H1 (cell line): ENCODE data around the gene MRPL22. TPM values are rescaled to one million over a fixed set of nuclear protein-coding genes. Genes with fewer than 3 reads are reported as not detected.

Experiments
- CTCF ChIA-PET: fragments of 300-600 bp; sonication (Branson Sonifier 250); formaldehyde crosslinking; loops from one replicate; lab custom pipeline; 2021; ENCODE audit not compliant: partially characterized antibody; lab: Charles Lee
- POLR2A ChIA-PET: fragments of 300-600 bp; sonication (Branson Sonifier 250); formaldehyde crosslinking; loops from one replicate; lab custom pipeline; 2021; ENCODE audit warnings: inconsistent platforms; ENCODE audit not compliant: partially characterized antibody; lab: Charles Lee
- DNase-seq, 2 experiments: peaks; one replicate each; pipeline versions ENCODE4 v3.0.0 to v3.0.0-alpha.2; 2010 to 2022; ENCODE audit warnings: low spot score in 2 of 2, low read depth in 1 of 2, mixed read lengths in 1 of 2
- FAIRE-seq: peaks from 2 replicates; lab custom pipeline; 2011; peaks lifted over from hg19 to GRCh38; lab: Jason Lieb, UNC
- H2AFZ ChIP-seq: 2 replicates; pipeline ENCODE4 v1.8.1; 2012; ENCODE audit warnings: low read length, inconsistent platforms
- H2AK5ac ChIP-seq: 2 replicates; pipeline ENCODE4 v1.6.1; 2013; ENCODE audit warnings: low read depth, low read length
- H2BK120ac ChIP-seq: replicated peaks from 2 replicates; pipeline ENCODE3; 2013; ENCODE audit warnings: low read depth, low read length, inconsistent platforms
- H2BK12ac ChIP-seq: 2 replicates; pipeline ENCODE4 v1.6.1; 2013; ENCODE audit warnings: low read depth, low read length
- H2BK15ac ChIP-seq: 2 replicates; pipeline ENCODE4 v1.6.1; 2013; ENCODE audit warnings: low read length
- H2BK20ac ChIP-seq: 2 replicates; pipeline ENCODE4 v1.6.1; 2013; ENCODE audit warnings: low read length
- H2BK5ac ChIP-seq: 2 replicates; pipeline ENCODE4 v1.6.1; 2013; ENCODE audit warnings: low read depth, low read length
- H3K14ac ChIP-seq: 2 replicates; pipeline ENCODE4 v1.6.1; 2013; ENCODE audit warnings: inconsistent platforms; ENCODE audit not compliant: insufficient read length
- H3K18ac ChIP-seq: 2 replicates; pipeline ENCODE4 v1.6.1; 2013; ENCODE audit warnings: low read length; ENCODE audit errors: extremely low read depth
- H3K23ac ChIP-seq: 2 replicates; pipeline ENCODE4 v1.6.1; 2013; ENCODE audit warnings: inconsistent platforms; ENCODE audit not compliant: insufficient read length
- H3K23me2 ChIP-seq: 2 replicates; pipeline ENCODE4 v1.6.1; 2013; ENCODE audit warnings: low read depth, low read length
- H3K27ac ChIP-seq: 2 replicates; pipeline ENCODE4 v1.6.1; 2011; ENCODE audit warnings: low read depth, low read length, inconsistent platforms
- H3K27me3 ChIP-seq, 4 experiments: replicated peaks in 1 of 4; 1 replicate in 1 of 4; 2 replicates in 3 of 4; pipeline versions ENCODE4 v1.6.1 to v1.8.1; 2011 to 2013; ENCODE audit warnings: low read length in 3 of 4, mild to moderate bottlenecking in 3 of 4, inconsistent platforms in 2 of 4, mixed read lengths in 2 of 4, moderate library complexity in 1 of 4; ENCODE audit not compliant: control insufficient read depth in 3 of 4, insufficient read depth in 3 of 4; ENCODE audit errors: extremely low read depth in 1 of 4
- H3K36me3 ChIP-seq, 4 experiments: 2 replicates each; pipeline versions ENCODE4 v1.6.1 to v1.8.1; 2011 to 2013; ENCODE audit warnings: mild to moderate bottlenecking in 4 of 4, low read length in 3 of 4, moderate library complexity in 2 of 4, control low read depth in 1 of 4, inconsistent platforms in 1 of 4; ENCODE audit not compliant: insufficient read depth in 4 of 4, control insufficient read depth in 2 of 4
- H3K4ac ChIP-seq: replicated peaks from 2 replicates; pipeline ENCODE3; 2013; ENCODE audit warnings: low read length, low read depth, mixed read lengths, inconsistent platforms; ENCODE audit not compliant: insufficient read length
- H3K4me1 ChIP-seq, 4 experiments: replicated peaks in 1 of 4; 1 replicate in 1 of 4; 2 replicates in 3 of 4; pipeline versions ENCODE4 v1.6.1 to v1.8.1; 2011 to 2013; ENCODE audit warnings: low read length in 3 of 4, inconsistent platforms in 2 of 4, mixed read lengths in 1 of 4; ENCODE audit not compliant: insufficient read depth in 4 of 4, control insufficient read depth in 3 of 4
- H3K4me2 ChIP-seq, 2 experiments: 2 replicates each; pipeline versions ENCODE4 v1.6.1 to v1.8.1; 2011 to 2013; ENCODE audit warnings: low read depth in 2 of 2, low read length in 2 of 2, control low read depth in 1 of 2, inconsistent platforms in 1 of 2, mild to moderate bottlenecking in 1 of 2; ENCODE audit not compliant: insufficient read depth in 1 of 2
- H3K4me3 ChIP-seq, 4 experiments: fragments of 200-600, 300-600 bp in 1 of 4; sonication (generic), shearing (Covaris generic), sonication (Bioruptor Twin) in 1 of 4; 2 replicates each; pipeline versions ENCODE4 v1.5.1 to v1.8.1; 2011 to 2016; ENCODE audit warnings: low read length in 4 of 4, low read depth in 3 of 4, control low read depth in 2 of 4, inconsistent platforms in 2 of 4, mild to moderate bottlenecking in 2 of 4, mixed read lengths in 1 of 4, moderate library complexity in 1 of 4; ENCODE audit not compliant: insufficient read depth in 2 of 4; ENCODE audit errors: extremely low read depth in 1 of 4
- H3K56ac ChIP-seq: replicated peaks from 2 replicates; pipeline ENCODE3; 2013; ENCODE audit warnings: low read depth, mild to moderate bottlenecking, mixed read lengths, low read length, inconsistent platforms; ENCODE audit not compliant: insufficient read length
- H3K79me1 ChIP-seq: 2 replicates; pipeline ENCODE4 v1.6.1; 2013; ENCODE audit warnings: low read depth, low read length, control low read depth
- H3K79me2 ChIP-seq, 2 experiments: 2 replicates each; pipeline versions ENCODE4 v1.6.1 to v1.8.1; 2012 to 2013; ENCODE audit warnings: low read length in 2 of 2, mild to moderate bottlenecking in 2 of 2, inconsistent platforms in 1 of 2; ENCODE audit not compliant: insufficient read depth in 2 of 2, control insufficient read depth in 1 of 2
- H3K9ac ChIP-seq, 4 experiments: replicated peaks in 1 of 4; 1 replicate in 1 of 4; 2 replicates in 3 of 4; pipeline versions ENCODE4 v1.6.1 to v1.8.1; 2011 to 2013; ENCODE audit warnings: low read depth in 3 of 4, low read length in 3 of 4, control low read depth in 2 of 4, mild to moderate bottlenecking in 2 of 4, moderate library complexity in 2 of 4, inconsistent platforms in 1 of 4; ENCODE audit errors: extremely low read depth in 1 of 4
- H3K9me3 ChIP-seq, 2 experiments: 2 replicates each; pipeline versions ENCODE4 v1.6.1 to v1.8.1; 2012 to 2013; ENCODE audit warnings: mild to moderate bottlenecking in 2 of 2, moderate library complexity in 2 of 2, control low read depth in 1 of 2, inconsistent platforms in 1 of 2, low read depth in 1 of 2, low read length in 1 of 2, mixed read lengths in 1 of 2; ENCODE audit not compliant: insufficient read depth in 2 of 2
- H4K20me1 ChIP-seq, 2 experiments: replicated peaks in 1 of 2; 2 replicates each; pipeline versions ENCODE3 to v1.8.1; 2011 to 2013; ENCODE audit warnings: inconsistent platforms in 2 of 2, low read length in 2 of 2, mild to moderate bottlenecking in 1 of 2; ENCODE audit not compliant: insufficient read depth in 2 of 2, control insufficient read depth in 1 of 2
- H4K5ac ChIP-seq: 2 replicates; pipeline ENCODE4 v1.6.1; 2013; ENCODE audit warnings: low read length, low read depth, mixed read lengths, inconsistent platforms; ENCODE audit not compliant: insufficient read length
- H4K8ac ChIP-seq: 2 replicates; pipeline ENCODE4 v1.8.0; 2013; ENCODE audit warnings: mild to moderate bottlenecking, moderate library complexity, low read length, inconsistent platforms; ENCODE audit not compliant: insufficient read depth; ENCODE audit errors: extremely low read depth
- H4K91ac ChIP-seq: replicated peaks from 2 replicates; pipeline ENCODE3; 2013; ENCODE audit warnings: low read length, mixed read lengths, inconsistent platforms; ENCODE audit not compliant: insufficient read length
- BRCA1 ChIP-seq: IDR thresholded peaks from 2 replicates; pipeline ENCODE4 v1.6.1; 2012; ENCODE audit warnings: low read depth, low read length, improper control_type of control experiment
- CEBPB ChIP-seq: IDR thresholded peaks from 2 replicates; pipeline ENCODE4 v1.6.1; 2012; ENCODE audit warnings: low read depth, low read length
- GABPA ChIP-seq: IDR thresholded peaks from 2 replicates; pipeline ENCODE4 v1.6.1; 2011; ENCODE audit warnings: mild to moderate bottlenecking, low read length, moderate library complexity, borderline replicate concordance; ENCODE audit not compliant: insufficient read depth
- KDM5A ChIP-seq: fragments of 200-600 bp; IDR thresholded peaks from 2 replicates; pipeline ENCODE4 v1.7.1; 2012; ENCODE audit warnings: mild to moderate bottlenecking, low read length, inconsistent platforms, mixed read lengths
- MAFK ChIP-seq: IDR thresholded peaks from 2 replicates; pipeline ENCODE4 v1.6.1; 2012; ENCODE audit warnings: low read depth, mild to moderate bottlenecking, improper control_type of control experiment, low read length
- RAD21 ChIP-seq, 2 experiments: IDR thresholded peaks in 1 of 2; conservative IDR thresholded peaks in 1 of 2; 2 replicates each; pipeline ENCODE4 v1.6.1; 2011; ENCODE audit warnings: low read depth in 2 of 2, low read length in 2 of 2, improper control_type of control experiment in 1 of 2, inconsistent platforms in 1 of 2, mild to moderate bottlenecking in 1 of 2, moderate library complexity in 1 of 2
- SIRT6 ChIP-seq: IDR thresholded peaks from one replicate; pipeline ENCODE4 v1.7.1; 2012; ENCODE audit warnings: low read length, inconsistent platforms
- SIX5 ChIP-seq: IDR thresholded peaks from 2 replicates; pipeline ENCODE4 v1.6.1; 2011; ENCODE audit warnings: mild to moderate bottlenecking, low read depth, low read length
- SP1 ChIP-seq: IDR thresholded peaks from 2 replicates; pipeline ENCODE4 v1.6.1; 2011; ENCODE audit warnings: low read depth, low read length
- SUZ12 ChIP-seq: fragments of 200-600 bp; sonication (generic); IDR thresholded peaks from 2 replicates; pipeline ENCODE4 v1.6.1; 2012; ENCODE audit warnings: mild to moderate bottlenecking, inconsistent platforms, low read length, moderate library complexity, mixed read lengths
- WGBS, 2 experiments: shearing (Covaris generic) in 1 of 2; methylation state at CpG; one replicate each; pipeline versions ENCODE4 v1.1.6 to v1.1.7; 2013 to 2015; ENCODE audit warnings: low lambda C conversion rate in 2 of 2, mixed read lengths in 2 of 2, inconsistent platforms in 1 of 2, low coverage in 1 of 2, missing lambda C conversion rate in 1 of 2; ENCODE audit not compliant: insufficient replicate concordance in 2 of 2, insufficient coverage in 1 of 2, insufficient read length in 1 of 2; ENCODE audit errors: extremely low coverage in 1 of 2, missing lambda C conversion rate in 1 of 2; 5-methylcytosine and 5-hydroxymethylcytosine counted together
- polyA plus RNA-seq, 7 experiments: library from polyadenylated mRNA; depleted of rRNA in 3 of 7; stranded (reverse) in 5 of 7; unstranded in 2 of 7; fragments of >200 nt in 5 of 7; fragments of 200-250 nt in 2 of 7; gene quantifications; 1 replicate in 5 of 7; 2 replicates in 1 of 7; 4 replicates in 1 of 7; pipeline versions ENCODE4 v1.2.1 to v1.2.3, GENCODE V29; 2011 to 2013; ENCODE audit warnings: missing spikeins in 2 of 7, mixed read lengths in 2 of 7
- total RNA-seq: library from RNA; stranded (reverse); fragmentation: NEBNext Ultra II Directional; extraction: Animal tissue kit (Norgen Biotek cat#: 25700); gene quantifications from 2 replicates; pipeline ENCODE4 v1.2.1, GENCODE V29; 2021

Gene MRPL22
- total and polyA plus RNA-seq, 2 of the 8 experiments (the other 6 are each of a cell fraction or from before 2014, with no cell fraction given), result 46.8 to 65.6 TPM

- no peak overlapping the region for H3K18ac ChIP-seq
- no peak overlapping the region for H2AK5ac ChIP-seq
- no peak overlapping the region for H3K9ac ChIP-seq
- no peaks in the 10 kb centered on the region for H3K79me2 ChIP-seq
- no peak overlapping the region for H4K91ac ChIP-seq
- H3K79me1 ChIP-seq, result no peaks in the 10 kb centered on the region
- H3K14ac ChIP-seq, result no peak overlapping the region
- no peak overlapping the region for H3K4me3 ChIP-seq
- H3K56ac ChIP-seq, result no peak overlapping the region
- H3K23ac ChIP-seq, result no peak overlapping the region
- ChIA-PET CTCF (interaction anchor here (0.7 to 25.5 kb wide), 6 partner anchors 10 to 42 kb away, joined by 3 to 471 read pairs (median 4); no protein-coding TSS in a partner anchor), POLR2A (no interaction called here)
- no peak overlapping the region for H4K5ac ChIP-seq
- no peak overlapping the region for H2BK15ac ChIP-seq
- no peaks in the 10 kb centered on the region for H3K27me3 ChIP-seq
- 91% methylated on average over 4 of the region's 4 CpGs; no CpG with 5 or more reads in 1 of the 2 experiments for WGBS, 2 experiments
- H3K27ac ChIP-seq, result no peak overlapping the region
- no peak for FAIRE-seq
- H2BK120ac ChIP-seq, result no peak overlapping the region
- H3K36me3 ChIP-seq, result no peaks in the 10 kb centered on the region
- H2AFZ ChIP-seq, result no peak overlapping the region
- no peak for DNase-seq
- no peak overlapping the region for H2BK20ac ChIP-seq
- H2BK5ac ChIP-seq, result no peak overlapping the region
- H3K23me2 ChIP-seq, result no peaks in the 10 kb centered on the region
- no peaks in the 10 kb centered on the region for H4K20me1 ChIP-seq
- H3K9me3 ChIP-seq, result no peaks in the 10 kb centered on the region; a peak in 1 of 4 replicates
- H3K4me2 ChIP-seq, result no peak overlapping the region
- H3K4me1 ChIP-seq, result no peaks in the 10 kb centered on the region
- H3K4ac ChIP-seq, result no peak overlapping the region
- no peak overlapping the region for H2BK12ac ChIP-seq
- H4K8ac ChIP-seq, result no peak overlapping the region
- TF ChIP-seq RAD21 (IDR thresholded peaks at IDR 0.05 in 1 of 2, conservative IDR thresholded peaks at IDR 0.05 in 1 of 2; ENCODE audit: low read depth in 2 of 2, low read length in 2 of 2) (no peak), GABPA (no peak), SIRT6 (no peak), BRCA1 (no peak), SUZ12 (no peak), KDM5A (no peak), SP1 (no peak), SIX5 (no peak), MAFK (no peak), CEBPB (no peak)
These were observed 45.3 kb downstream of the MRPL22 start for GRCh38 chr5:154986151-154986550.
